B cell (primary cell): Measurements from ENCODE around the gene RIN3. TPM values are rescaled to one million over a fixed set of nuclear protein-coding genes. Genes with fewer than 3 reads are reported as not detected.

Experiments
- ATAC-seq: fragments of 200-7000 bp; cut with Tn5 transposase; one replicate; pipeline ENCODE4 v1.10.0; 2021; ENCODE audit warnings: low read depth, mild to moderate bottlenecking, moderate number of reproducible peaks, moderate library complexity
- CTCF ChIA-PET: fragments of 350-600 bp; sonication (Branson Sonifier 250); formaldehyde crosslinking; loops from one replicate; lab custom pipeline; 2021; ENCODE audit warnings: antibody characterized with exemption, inconsistent platforms; lab: Charles Lee
- POLR2A ChIA-PET: fragments of 350-600 bp; sonication (Branson Sonifier 250); formaldehyde crosslinking; loops from one replicate; lab custom pipeline; 2021; ENCODE audit warnings: antibody characterized with exemption; lab: Charles Lee
- DNase-seq: peaks from one replicate; pipeline ENCODE4 v3.0.0; 2013
- H2AFZ ChIP-seq: 2 replicates; pipeline ENCODE4 v1.6.1; 2012; ENCODE audit warnings: mild to moderate bottlenecking, low read depth, low read length; ENCODE audit not compliant: insufficient read depth, poor library complexity, severe bottlenecking
- H3K27ac ChIP-seq, 2 donors: 1 replicate in 1 of 2; 2 replicates in 1 of 2; pipeline ENCODE4 v1.5.1; 2012 to 2013; ENCODE audit warnings: low read length in 2 of 2, mild to moderate bottlenecking in 2 of 2, moderate library complexity in 1 of 2
- H3K27me3 ChIP-seq, 4 experiments: fragments of 200-600 bp in 1 of 4; sonication (generic) in 1 of 4; replicated peaks in 1 of 4; 1 replicate in 2 of 4; 2 replicates in 2 of 4; pipeline versions ENCODE4 v1.6.1 to v1.7.0; 2013 to 2016; ENCODE audit warnings: low read length in 3 of 4, mild to moderate bottlenecking in 2 of 4, mixed read lengths in 1 of 4, moderate library complexity in 1 of 4; ENCODE audit not compliant: insufficient read depth in 4 of 4, control insufficient read depth in 3 of 4; ENCODE audit errors: control extremely low read depth in 1 of 4
- H3K36me3 ChIP-seq, 2 experiments: replicated peaks in 1 of 2; 1 replicate in 1 of 2; 2 replicates in 1 of 2; pipeline versions ENCODE4 v1.6.1 to v1.7.1; 2013; ENCODE audit warnings: low read length in 1 of 2; ENCODE audit not compliant: insufficient read depth in 2 of 2, control insufficient read depth in 1 of 2; ENCODE audit errors: control extremely low read depth in 1 of 2, extremely low read depth in 1 of 2
- H3K4me1 ChIP-seq, 2 donors: fragments of 200-600 bp in 1 of 2; sonication (generic) in 1 of 2; 1 replicate in 1 of 2; 2 replicates in 1 of 2; pipeline versions ENCODE4 v1.5.1 to v1.6.1; 2013 to 2017; ENCODE audit warnings: low read length in 2 of 2; ENCODE audit not compliant: control insufficient read depth in 2 of 2, insufficient read depth in 2 of 2
- H3K4me2 ChIP-seq: replicated peaks from 2 replicates; pipeline ENCODE3; 2012; ENCODE audit warnings: mild to moderate bottlenecking, low read depth, low read length; ENCODE audit not compliant: poor library complexity, severe bottlenecking
- H3K4me3 ChIP-seq, 5 experiments: fragments of 200-600 bp in 1 of 5; sonication (generic) in 1 of 5; 1 replicate in 3 of 5; 2 replicates in 2 of 5; pipeline versions ENCODE4 v1.5.1 to v1.7.0; 2011 to 2016; ENCODE audit warnings: low read length in 4 of 5, mild to moderate bottlenecking in 4 of 5, low read depth in 2 of 5, control low read depth in 1 of 5, moderate library complexity in 1 of 5; ENCODE audit not compliant: insufficient read depth in 1 of 5; ENCODE audit errors: control extremely low read depth in 1 of 5, extremely low read depth in 1 of 5
- H3K79me2 ChIP-seq: fragments of 200-600 bp; sonication (generic); one replicate; pipeline ENCODE4 v1.6.0; 2016; ENCODE audit warnings: low read length; ENCODE audit not compliant: control insufficient read depth, insufficient read depth
- H3K9ac ChIP-seq: fragments of 200-600 bp; sonication (generic); 2 replicates; pipeline ENCODE4 v1.6.1; 2017; ENCODE audit warnings: mild to moderate bottlenecking, low read length, moderate library complexity
- H3K9me3 ChIP-seq, 3 donors: one replicate each; pipeline versions ENCODE4 v1.6.1 to v1.7.1; 2013; ENCODE audit warnings: low read length in 2 of 3; ENCODE audit not compliant: control insufficient read depth in 2 of 3, insufficient read depth in 1 of 3; ENCODE audit errors: control extremely low read depth in 1 of 3
- H4K20me1 ChIP-seq: 2 replicates; pipeline ENCODE4 v1.6.0; 2012; ENCODE audit warnings: mild to moderate bottlenecking, low read length; ENCODE audit not compliant: insufficient read depth, control insufficient read depth, poor library complexity, severe bottlenecking
- H3K27ac Mint-ChIP-seq: one replicate; pipeline ENCODE4 v1.8.0; 2021; ENCODE audit warnings: mixed read lengths
- H3K27me3 Mint-ChIP-seq: one replicate; pipeline ENCODE4 v1.8.0; 2021; ENCODE audit warnings: mixed read lengths
- H3K4me1 Mint-ChIP-seq: one replicate; pipeline ENCODE4 v1.8.0; 2021; ENCODE audit warnings: mixed read lengths
- H3K4me3 Mint-ChIP-seq: one replicate; pipeline ENCODE4 v1.8.0; 2021; ENCODE audit warnings: mixed read lengths
- H3K9me3 Mint-ChIP-seq: one replicate; pipeline ENCODE4 v1.8.0; 2022; ENCODE audit warnings: mixed read lengths; ENCODE audit not compliant: insufficient read depth
- EZH2 ChIP-seq: IDR thresholded peaks from 2 replicates; pipeline ENCODE4 v1.6.1; 2012; ENCODE audit warnings: borderline replicate concordance, low read depth, mild to moderate bottlenecking, moderate library complexity, low read length; ENCODE audit not compliant: insufficient read depth, poor library complexity, severe bottlenecking
- WGBS: methylation state at CpG from one replicate; pipeline ENCODE4 v1.1.5; 2013; ENCODE audit warnings: missing lambda C conversion rate; ENCODE audit not compliant: insufficient coverage; 5-methylcytosine and 5-hydroxymethylcytosine counted together
- intact Hi-C: fragments of 100-400 bp; cut with micrococcal nuclease; formaldehyde crosslinking; loops from one replicate; pipeline ENCODE4 v1.10.0; 2022
- polyA plus RNA-seq: library from polyadenylated mRNA; depleted of rRNA; stranded (reverse); fragments of >200 nt; gene quantifications from 2 replicates; pipeline ENCODE4 v1.2.3, GENCODE V29; 2012
- total RNA-seq, 2 donors: library from RNA; stranded (reverse); fragments of 120-200 nt in 1 of 2; gene quantifications; 1 replicate in 1 of 2; 2 replicates in 1 of 2; pipeline versions ENCODE4 v1.2.3 to v1.2.4, GENCODE V29; 2013 to 2022
- TF ChIP-seq, protein P1 (sequence below): fragments of 200-600 bp; IDR thresholded peaks from one replicate; pipeline ENCODE4 v1.8.0; 2022; ENCODE audit warnings: antibody characterized with exemption, mild to moderate bottlenecking

RIN3 gene
- total and polyA plus RNA-seq, 2 donors (not counting 1 experiment from before 2014, with no cell fraction given) = 62.1 to 123 TPM

DNA sequence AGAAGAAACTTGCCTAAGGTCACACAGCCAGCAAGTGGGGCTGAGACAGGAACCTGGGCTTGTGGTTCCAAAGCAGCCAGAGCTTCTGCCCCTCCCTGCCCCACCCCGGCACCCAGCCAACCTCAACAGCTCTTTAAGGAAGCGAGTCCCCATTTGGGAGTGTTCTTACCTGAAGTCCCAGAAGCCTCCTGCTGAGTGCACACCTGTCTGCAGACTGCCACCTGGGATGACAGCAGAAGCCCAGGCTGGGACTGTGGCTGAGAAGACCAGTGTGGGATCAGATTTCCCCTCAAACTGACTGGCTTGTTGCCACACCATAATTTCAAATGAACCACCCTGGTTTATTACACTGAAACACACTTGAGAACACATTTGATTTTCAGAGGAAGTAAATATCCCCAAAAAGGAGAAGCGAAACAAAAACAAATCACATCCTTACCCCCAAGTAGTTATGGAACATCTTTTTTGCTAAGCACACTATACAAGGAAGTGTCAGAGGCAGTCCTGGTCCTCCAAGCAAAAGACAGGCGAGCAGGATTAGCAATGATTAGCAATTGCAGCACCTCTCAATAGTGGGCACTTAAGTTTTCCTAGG is 6.3 kb upstream of the RIN3 start:
- peak overlapping the region in 4 of 5 experiments; percentile 5 to 53 (median 14) for H3K4me3 ChIP-seq
- peaks cover 0 to 5% (median 0%) of the 10 kb centered on the region in 3 donors for H3K9me3 ChIP-seq
- TF ChIP-seq, protein P1, sequence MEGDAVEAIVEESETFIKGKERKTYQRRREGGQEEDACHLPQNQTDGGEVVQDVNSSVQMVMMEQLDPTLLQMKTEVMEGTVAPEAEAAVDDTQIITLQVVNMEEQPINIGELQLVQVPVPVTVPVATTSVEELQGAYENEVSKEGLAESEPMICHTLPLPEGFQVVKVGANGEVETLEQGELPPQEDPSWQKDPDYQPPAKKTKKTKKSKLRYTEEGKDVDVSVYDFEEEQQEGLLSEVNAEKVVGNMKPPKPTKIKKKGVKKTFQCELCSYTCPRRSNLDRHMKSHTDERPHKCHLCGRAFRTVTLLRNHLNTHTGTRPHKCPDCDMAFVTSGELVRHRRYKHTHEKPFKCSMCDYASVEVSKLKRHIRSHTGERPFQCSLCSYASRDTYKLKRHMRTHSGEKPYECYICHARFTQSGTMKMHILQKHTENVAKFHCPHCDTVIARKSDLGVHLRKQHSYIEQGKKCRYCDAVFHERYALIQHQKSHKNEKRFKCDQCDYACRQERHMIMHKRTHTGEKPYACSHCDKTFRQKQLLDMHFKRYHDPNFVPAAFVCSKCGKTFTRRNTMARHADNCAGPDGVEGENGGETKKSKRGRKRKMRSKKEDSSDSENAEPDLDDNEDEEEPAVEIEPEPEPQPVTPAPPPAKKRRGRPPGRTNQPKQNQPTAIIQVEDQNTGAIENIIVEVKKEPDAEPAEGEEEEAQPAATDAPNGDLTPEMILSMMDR = no peak
- TF ChIP-seq EZH2 = no peak
- H4K20me1 ChIP-seq = no peaks in the 10 kb centered on the region
- peak; percentile 77 for ATAC-seq
- peak; percentile 84 for DNase-seq
- intact Hi-C loops = loop anchor here (1.0 to 2.0 kb wide), 3 partner anchors 24 to 174 kb away; no protein-coding TSS in a partner anchor
- H3K9ac ChIP-seq = no peak overlapping the region
- Mint-ChIP-seq H3K4me1 (peaks cover 62% of the 10 kb centered on the region), H3K27me3 (no peaks in the 10 kb centered on the region), H3K4me3 (peak overlapping the region; percentile 46), H3K27ac (peak overlapping the region; percentile 80), H3K9me3 (no peaks in the 10 kb centered on the region)
- H3K4me2 ChIP-seq = peak overlapping the region; percentile 77
- H3K36me3 ChIP-seq = no peaks in the 10 kb centered on the region
- CTCF ChIA-PET = no interaction called here
- peak overlapping the region; percentile 59 to 70 for H3K27ac ChIP-seq
- H2AFZ ChIP-seq = no peak overlapping the region
- H3K79me2 ChIP-seq = peaks cover 7% of the 10 kb centered on the region
- WGBS = 0% methylated on average over 2 of the region's 4 CpGs
- POLR2A ChIA-PET = no interaction called here
- no peaks in the 10 kb centered on the region for H3K27me3 ChIP-seq
- peaks cover 37 to 55% of the 10 kb centered on the region in 2 donors for H3K4me1 ChIP-seq

DNA sequence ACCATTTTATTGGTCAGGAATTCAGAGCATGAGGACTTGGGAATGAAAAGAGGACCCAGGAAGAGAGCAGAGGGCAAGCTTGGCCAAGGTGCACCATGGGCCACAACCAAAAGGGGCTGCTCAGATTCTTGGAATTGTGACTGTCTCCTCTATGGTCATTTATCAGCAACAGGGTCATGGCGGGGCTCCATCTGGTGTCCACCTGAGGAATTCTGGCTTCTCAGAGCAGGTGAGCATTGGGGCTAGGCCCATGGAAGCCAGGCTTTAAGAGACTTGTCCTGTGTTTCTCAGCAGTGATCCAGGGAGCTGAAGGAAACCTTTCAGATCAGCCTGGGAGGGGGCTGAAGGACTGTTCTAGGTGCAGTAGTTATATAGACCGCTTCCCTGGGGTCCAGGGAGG is 2.6 kb upstream of the RIN3 start:
- intact Hi-C loops = no loop called here

More for the DNA sequence above, 2.6 kb upstream of the RIN3 start:
- H3K27ac Mint-ChIP-seq = peak overlapping the region; percentile 11
- Histone ChIP-seq H4K20me1 (peaks cover 6% of the 10 kb centered on the region), H3K4me3 (no peak overlapping the region), H3K79me2 (peaks cover 34% of the 10 kb centered on the region), H3K9ac (no peak overlapping the region), H3K27ac (no peak overlapping the region), H3K9me3 (peaks cover 0 to 2% (median 0%) of the 10 kb centered on the region in 3 donors), H3K4me2 (no peak overlapping the region), H3K36me3 (no peaks in the 10 kb centered on the region), H2AFZ (no peak overlapping the region), H3K27me3 (peaks cover 0 to 6% (median 0%) of the 10 kb centered on the region in 4 experiments), H3K4me1 (peaks cover 50 to 65% of the 10 kb centered on the region in 2 donors)
- TF ChIP-seq EZH2 = no peak
- TF ChIP-seq, protein P1 = no peak
- DNase-seq (no peak), ATAC-seq (no peak)
- CTCF ChIA-PET = interaction anchor here (0.6 kb wide), 1 partner anchor 596 kb away, joined by 5 read pairs; no protein-coding TSS in a partner anchor
- H3K27me3 Mint-ChIP-seq = no peaks in the 10 kb centered on the region
- H3K4me1 Mint-ChIP-seq = peaks cover 59% of the 10 kb centered on the region
- no peaks in the 10 kb centered on the region for H3K9me3 Mint-ChIP-seq
- WGBS = 90% methylated on average over 1 of the region's 2 CpGs
- POLR2A ChIA-PET = interaction anchor here (0.7 to 1.2 kb wide), 2 partner anchors 16 to 141 kb away, joined by 5 read pairs; no protein-coding TSS in a partner anchor
- no peak overlapping the region for H3K4me3 Mint-ChIP-seq
